ENCODE results near the gene DDTL.

Gene DDTL

GRCh38 chr22:24008381-24009226 is 41.9 kb downstream of the DDTL start:
- H3K27ac ChIP-seq (ENCODE audit: poor library complexity, severe bottlenecking) = no peak overlapping the region
- DNase-seq (ENCODE audit: low spot score) (no peak), ATAC-seq (ENCODE audit: low read depth) (no peak)
- no peak for TF ChIP-seq CTCF (IDR thresholded peaks at IDR 0.05; ENCODE audit: poor library complexity, severe bottlenecking)
- no peaks in the 10 kb centered on the region for H3K27me3 ChIP-seq (ENCODE audit: insufficient read depth, poor library complexity, severe bottlenecking)
- no peak overlapping the region for H3K4me3 ChIP-seq (ENCODE audit: severe bottlenecking)
- no peaks in the 10 kb centered on the region for H3K9me3 ChIP-seq (ENCODE audit: severe bottlenecking)
- peaks cover 3% of the 10 kb centered on the region for H3K36me3 ChIP-seq (ENCODE audit: low read depth)
- H3K4me1 ChIP-seq (ENCODE audit: insufficient read depth, poor library complexity, severe bottlenecking) = no peaks in the 10 kb centered on the region

- no peak overlapping the region for H3K4me3 ChIP-seq (ENCODE audit: severe bottlenecking)
- no peak overlapping the region for H3K27ac ChIP-seq (ENCODE audit: poor library complexity, severe bottlenecking)
- no peaks in the 10 kb centered on the region for H3K4me1 ChIP-seq (ENCODE audit: insufficient read depth, poor library complexity, severe bottlenecking)
- H3K27me3 ChIP-seq (ENCODE audit: insufficient read depth, poor library complexity, severe bottlenecking) = no peaks in the 10 kb centered on the region
- no peaks in the 10 kb centered on the region for H3K9me3 ChIP-seq (ENCODE audit: severe bottlenecking)
- TF ChIP-seq CTCF (IDR thresholded peaks at IDR 0.05; ENCODE audit: poor library complexity, severe bottlenecking) = no peak
- ATAC-seq (ENCODE audit: low read depth) = no peak
- DNase-seq (ENCODE audit: low spot score) = no peak
- peaks cover 7% of the 10 kb centered on the region for H3K36me3 ChIP-seq (ENCODE audit: low read depth)
Observed at GRCh38 chr22:24009227-24010017, 42.7 kb downstream of the DDTL start.

GRCh38 chr22:24010018-24010391 is 43.3 kb downstream of the DDTL start:
- ATAC-seq (ENCODE audit: low read depth) (no peak), DNase-seq (ENCODE audit: low spot score) (no peak)
- Histone ChIP-seq H3K9me3 (ENCODE audit: severe bottlenecking) (no peaks in the 10 kb centered on the region), H3K36me3 (ENCODE audit: low read depth) (peaks cover 7% of the 10 kb centered on the region), H3K4me1 (ENCODE audit: insufficient read depth, poor library complexity, severe bottlenecking) (no peaks in the 10 kb centered on the region), H3K4me3 (ENCODE audit: severe bottlenecking) (no peak overlapping the region), H3K27ac (ENCODE audit: poor library complexity, severe bottlenecking) (no peak overlapping the region), H3K27me3 (ENCODE audit: insufficient read depth, poor library complexity, severe bottlenecking) (no peaks in the 10 kb centered on the region)
- TF ChIP-seq CTCF (IDR thresholded peaks at IDR 0.05; ENCODE audit: poor library complexity, severe bottlenecking) = no peak

- no peak for TF ChIP-seq CTCF (IDR thresholded peaks at IDR 0.05; ENCODE audit: poor library complexity, severe bottlenecking)
- Histone ChIP-seq H3K4me1 (ENCODE audit: insufficient read depth, poor library complexity, severe bottlenecking) (no peaks in the 10 kb centered on the region), H3K4me3 (ENCODE audit: severe bottlenecking) (peak overlapping the region; percentile 58), H3K27ac (ENCODE audit: poor library complexity, severe bottlenecking) (peak overlapping the region; percentile 44), H3K27me3 (ENCODE audit: insufficient read depth, poor library complexity, severe bottlenecking) (no peaks in the 10 kb centered on the region), H3K36me3 (ENCODE audit: low read depth) (peaks cover 7% of the 10 kb centered on the region), H3K9me3 (ENCODE audit: severe bottlenecking) (no peaks in the 10 kb centered on the region)
- peak; percentile 6; the same call in 2 of the 3 replicates for ATAC-seq (ENCODE audit: low read depth)
- no peak for DNase-seq (ENCODE audit: low spot score)
Observed at GRCh38 chr22:24011735-24012068, 45.0 kb downstream of the DDTL start.

All from RWPE2 (cell line).